HG03521 (cell line): ENCODE data around the gene TLN1.

ENCODE experiments used
- ATAC-seq: cut with Tn5 transposase; IDR thresholded peaks from one replicate; pipeline ENCODE4 v1.9.1; 2021; ENCODE audit warnings: mild to moderate bottlenecking, moderate library complexity; ENCODE audit not compliant: unreplicated experiment

TLN1 gene

GRCh38 chr9:35711501-35712428, 20.2 kb downstream of the TLN1 start:
- no peak for ATAC-seq

- no peak for ATAC-seq
These were observed 21.0 kb downstream of the TLN1 start for GRCh38 chr9:35710818-35711500.

DNA sequence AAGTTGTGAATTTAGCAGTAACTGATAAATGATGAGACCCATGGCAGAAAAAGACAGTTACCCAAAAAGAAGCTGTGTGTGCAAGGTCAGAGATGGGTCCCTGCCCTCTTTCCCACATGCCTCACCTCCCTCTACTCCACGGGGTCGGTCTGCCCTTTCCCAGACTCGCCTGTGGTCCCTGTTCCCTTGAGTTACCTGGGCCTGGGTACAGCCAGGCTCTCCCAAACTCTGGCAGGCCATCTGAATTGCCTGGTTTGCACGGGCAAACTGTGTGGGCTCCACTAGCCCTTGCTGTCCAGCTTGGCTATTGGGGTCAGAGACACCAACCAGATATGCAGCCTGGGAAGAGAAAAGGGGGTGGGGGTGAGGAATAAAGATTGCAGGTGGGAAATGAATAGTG, 23.8 kb downstream of the TLN1 start:
- no peak for ATAC-seq

- ATAC-seq, result no peak
These were observed 25.0 kb downstream of the TLN1 start for GRCh38 chr9:35706951-35707350.

- ATAC-seq, result no peak
These were observed 26.1 kb downstream of the TLN1 start for GRCh38 chr9:35705836-35706430.

DNA sequence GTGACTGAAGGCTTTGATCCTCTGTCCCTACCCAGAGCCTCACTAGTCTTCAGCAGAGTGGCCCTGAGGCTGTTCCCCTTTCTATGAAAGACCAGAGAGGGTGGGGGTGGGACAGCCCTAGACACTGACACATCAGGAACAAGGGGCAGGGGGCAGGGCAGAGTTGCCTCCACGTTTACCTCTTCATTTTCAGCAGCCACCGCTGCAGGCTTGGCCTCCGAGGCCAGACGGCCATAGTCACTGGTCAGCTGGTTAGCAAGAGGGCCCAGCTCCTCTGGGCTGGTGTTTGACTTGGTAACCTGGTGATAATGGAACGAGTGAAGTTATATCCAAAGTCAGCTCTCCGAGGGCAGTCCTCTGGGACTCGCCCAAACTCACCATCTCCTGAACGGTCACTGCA, 26.6 kb downstream of the TLN1 start:
- ATAC-seq, result no peak

DNA sequence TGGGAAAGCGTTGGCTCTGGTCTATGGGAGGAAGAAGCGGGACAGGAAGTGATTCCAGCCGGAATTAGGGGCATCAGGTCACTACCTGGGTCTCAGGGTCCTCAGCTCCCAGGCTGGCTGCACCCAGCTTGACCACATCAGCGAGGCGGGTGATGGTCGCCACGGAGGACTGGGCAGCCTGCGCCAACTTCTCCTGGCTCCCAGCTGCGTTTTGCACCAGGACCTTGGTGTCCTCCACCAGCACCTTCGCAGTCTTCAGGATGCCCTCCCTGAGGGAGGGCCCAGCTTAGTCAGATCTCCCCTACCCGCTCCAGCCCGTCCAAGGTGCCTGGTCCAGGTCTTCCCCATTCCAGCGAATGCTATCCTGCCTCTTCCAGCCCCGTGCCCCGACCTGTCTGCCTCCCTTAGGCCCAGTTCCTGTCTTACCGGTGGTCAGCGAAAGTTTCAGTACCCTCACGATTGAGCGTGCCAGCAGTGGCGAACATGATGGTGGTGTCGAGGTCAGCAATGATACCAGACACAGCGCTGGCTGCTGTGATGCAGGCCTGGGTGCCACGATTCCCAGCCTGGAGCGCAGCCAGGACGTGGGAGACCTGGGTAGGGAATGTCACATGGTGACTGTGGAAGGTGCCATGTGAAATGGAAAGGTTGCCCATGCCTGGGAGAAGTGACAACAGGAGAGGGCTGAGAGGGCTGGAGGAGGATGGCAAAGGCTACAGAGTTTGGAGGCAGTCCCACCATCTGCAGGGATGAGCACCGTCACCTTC, 27.9 kb downstream of the TLN1 start:
- ATAC-seq, result no peak

DNA sequence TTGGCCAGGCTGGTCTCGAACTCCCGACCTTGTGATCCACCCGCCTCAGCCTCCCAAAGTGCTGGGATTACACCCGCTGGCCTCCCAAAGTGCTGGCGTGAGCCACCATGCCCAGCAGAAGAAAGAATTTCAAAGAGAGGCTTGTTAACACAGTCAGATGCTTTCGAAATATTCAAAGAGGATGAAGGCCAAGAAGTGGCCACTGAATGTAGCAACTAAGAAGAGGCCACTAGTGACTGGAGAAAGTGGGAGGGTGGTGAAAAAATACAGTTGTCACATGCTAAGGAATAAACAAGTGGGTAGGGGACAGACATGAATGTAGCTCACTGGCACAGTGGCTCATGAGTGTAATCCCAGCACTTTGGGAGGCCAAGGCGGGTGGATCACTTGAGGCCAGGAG, 29.3 kb downstream of the TLN1 start:
- no peak for ATAC-seq

DNA sequence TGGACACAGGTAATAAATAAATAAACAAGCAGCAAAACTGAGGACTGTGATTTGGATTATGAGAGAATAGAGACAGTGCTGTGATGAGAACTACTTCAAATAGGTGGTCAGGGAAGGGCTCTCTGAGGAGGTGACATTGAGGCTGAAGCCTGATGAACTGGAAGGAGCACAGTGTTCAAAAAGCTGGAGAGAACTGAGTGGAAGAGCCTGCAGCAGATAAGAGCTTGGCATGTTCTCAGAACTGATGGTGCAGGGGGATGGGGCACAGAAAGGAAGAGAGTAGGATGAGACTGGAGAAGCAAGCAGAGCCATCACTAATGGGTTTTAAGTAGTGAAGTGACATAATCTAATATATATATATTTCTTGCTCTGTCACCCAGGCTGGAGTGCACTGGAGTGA, 31.1 kb downstream of the TLN1 start:
- ATAC-seq, result no peak

DNA sequence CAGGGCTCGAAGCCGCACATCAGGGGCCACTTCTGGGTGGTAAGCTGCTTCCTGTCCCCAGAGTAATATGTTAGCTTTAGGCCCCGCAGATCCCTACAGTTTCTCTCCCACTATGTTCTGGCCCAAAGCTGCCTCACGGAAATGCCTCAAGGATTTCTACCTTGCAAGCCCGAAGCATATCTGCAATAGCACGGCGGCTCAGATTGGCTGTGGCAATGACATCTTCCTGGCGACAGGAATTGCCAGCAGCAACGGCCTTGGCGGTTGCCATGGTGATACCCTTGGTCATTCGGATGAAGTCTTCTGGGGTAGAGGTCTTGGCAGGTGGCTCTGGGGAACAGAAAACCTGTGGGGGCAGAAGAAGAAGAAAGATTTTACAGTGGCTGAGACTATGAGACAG, 32.0 kb downstream of the TLN1 start:
- ATAC-seq, result no peak

GRCh38 chr9:35698231-35698630, 33.8 kb downstream of the TLN1 start:
- ATAC-seq, result no peak

DNA sequence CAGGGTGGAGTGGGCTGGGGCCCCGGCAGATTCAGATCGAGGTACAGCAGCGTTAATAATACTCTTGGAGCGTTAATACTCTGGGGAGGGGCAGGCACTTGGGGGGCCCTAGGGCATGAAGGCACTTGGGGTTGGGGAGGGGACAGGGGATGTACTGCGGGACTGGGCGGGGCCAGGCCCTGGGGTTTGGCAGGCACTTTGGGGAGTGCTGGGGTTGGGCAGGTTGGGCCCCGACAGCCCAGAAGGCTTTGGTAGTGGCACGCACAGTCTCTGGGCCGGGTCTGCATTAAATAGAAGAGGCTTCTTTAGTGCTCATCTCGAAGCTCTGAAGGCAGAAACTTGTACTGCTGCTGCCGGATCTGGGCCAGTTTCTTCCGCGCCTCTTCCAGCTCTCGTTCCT, 34.5 kb downstream of the TLN1 start:
- ATAC-seq, result no peak

- peak; percentile 61 for ATAC-seq
These were observed 35.3 kb downstream of the TLN1 start for GRCh38 chr9:35696520-35697215.

GRCh38 chr9:35695943-35696401, 36.0 kb downstream of the TLN1 start:
- ATAC-seq, result no peak

DNA sequence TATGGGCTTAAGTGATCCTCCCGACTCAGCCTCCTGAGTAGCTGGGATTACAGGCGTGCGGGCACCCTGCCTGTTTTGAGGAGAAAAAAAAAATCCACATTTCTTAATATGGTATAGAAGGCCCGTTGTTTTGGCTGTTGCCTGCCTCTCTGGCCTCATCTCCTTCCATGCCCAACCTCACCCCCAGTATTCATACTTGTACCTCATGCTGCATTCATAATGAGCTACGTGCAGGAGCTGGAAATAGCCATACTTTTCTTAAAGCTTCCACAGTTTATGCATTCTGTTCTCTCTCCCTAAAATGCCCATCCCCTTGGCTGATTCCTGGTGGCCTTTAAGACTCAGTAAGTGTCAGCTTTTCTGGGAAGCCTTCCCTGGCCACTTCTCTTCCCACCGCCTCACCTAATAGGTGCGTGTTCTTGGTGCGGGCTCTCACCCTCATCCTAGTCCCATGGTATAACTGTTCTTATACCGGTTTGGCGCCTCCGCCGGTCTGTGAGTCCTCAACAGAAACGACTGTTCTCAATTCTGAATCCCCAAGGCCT, 40.2 kb downstream of the TLN1 start:
- ATAC-seq, result no peak

DNA sequence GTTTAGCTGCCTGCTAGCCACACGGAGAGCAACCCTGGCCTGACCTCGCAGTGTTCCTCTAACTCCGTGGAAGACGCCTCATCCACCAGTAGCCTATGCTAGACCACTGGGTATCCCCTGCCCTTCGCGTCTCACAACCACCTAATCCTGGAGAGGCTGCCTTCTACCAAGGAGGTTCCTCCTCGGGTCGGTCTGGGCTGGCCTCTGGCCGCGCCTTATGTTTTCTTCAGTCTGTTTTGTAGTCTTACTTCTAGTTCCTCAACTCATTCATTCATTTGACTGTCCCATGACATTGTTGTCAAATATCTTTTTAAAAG, 40.7 kb downstream of the TLN1 start:
- no peak for ATAC-seq

GRCh38 chr9:35690614-35691333, 41.2 kb downstream of the TLN1 start:
- ATAC-seq, result no peak

GRCh38 chr9:35690294-35690613, 41.7 kb downstream of the TLN1 start:
- no peak for ATAC-seq

DNA sequence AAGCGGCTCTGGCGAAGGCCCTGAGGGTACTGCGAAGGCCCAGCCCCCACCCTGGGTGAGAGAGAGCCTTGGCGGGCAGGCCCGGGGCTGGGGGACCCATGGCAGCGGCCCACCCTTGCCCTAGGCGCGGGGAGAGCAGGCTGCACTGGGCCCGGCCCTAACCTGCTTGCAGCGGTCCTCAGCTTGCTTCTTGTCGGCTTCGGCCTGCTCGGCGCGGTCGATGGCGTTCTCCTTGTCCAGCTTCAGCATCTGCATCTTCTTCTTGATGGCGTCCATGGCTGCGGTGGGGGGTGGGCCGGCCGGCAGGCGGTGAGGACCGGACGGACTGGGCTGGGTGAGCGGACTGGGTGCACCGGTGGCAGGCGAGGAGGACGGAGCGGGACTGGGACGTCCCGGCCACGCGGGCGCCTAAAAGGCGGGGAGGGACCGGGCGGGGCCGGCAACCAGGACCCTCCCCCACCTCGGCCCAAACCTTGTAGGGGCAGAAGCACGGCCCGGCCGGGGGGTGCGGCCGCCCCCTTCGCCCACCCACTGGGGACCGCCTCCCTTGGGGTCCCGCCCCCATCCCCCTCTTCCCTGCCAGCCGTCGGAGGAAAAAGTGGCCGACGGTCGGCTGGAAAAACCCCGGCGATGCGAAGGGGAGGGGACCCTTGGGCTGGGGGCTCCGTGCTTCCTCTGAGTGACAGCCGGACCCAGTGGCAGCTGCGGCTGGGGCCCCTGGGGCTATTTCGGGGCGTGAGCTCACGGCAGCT, 42.3 kb downstream of the TLN1 start, which contains the start of gene TPM2:
Gene TPM2 (minus strand): TSS at position 384 of the 752 bp plus-strand sequence. CDS start 108 bp downstream, at position 276.
- ATAC-seq, result no peak
